ENCODE results near the gene DUOXA2.

DNA sequence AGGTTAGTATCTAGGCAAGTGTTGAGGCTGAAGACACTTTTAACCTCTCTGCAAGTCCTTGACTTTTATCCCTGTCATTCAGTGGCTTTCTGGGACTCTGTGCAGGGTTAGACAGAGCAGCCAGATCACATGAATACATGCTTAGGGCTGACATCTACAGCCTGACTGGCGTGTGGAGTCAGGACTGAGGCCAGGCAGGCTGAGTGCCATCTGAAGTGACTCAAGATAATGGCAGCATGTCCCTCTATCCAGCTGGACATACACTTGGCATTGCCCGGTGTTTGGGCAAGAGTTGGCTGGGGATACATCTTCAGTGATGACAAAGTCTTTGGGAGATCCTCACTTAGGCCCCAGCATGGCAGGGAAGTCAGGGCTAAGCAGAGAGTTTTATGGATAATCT is 22.6 kb upstream of the DUOXA2 start:
- TF ChIP-seq, protein P1, sequence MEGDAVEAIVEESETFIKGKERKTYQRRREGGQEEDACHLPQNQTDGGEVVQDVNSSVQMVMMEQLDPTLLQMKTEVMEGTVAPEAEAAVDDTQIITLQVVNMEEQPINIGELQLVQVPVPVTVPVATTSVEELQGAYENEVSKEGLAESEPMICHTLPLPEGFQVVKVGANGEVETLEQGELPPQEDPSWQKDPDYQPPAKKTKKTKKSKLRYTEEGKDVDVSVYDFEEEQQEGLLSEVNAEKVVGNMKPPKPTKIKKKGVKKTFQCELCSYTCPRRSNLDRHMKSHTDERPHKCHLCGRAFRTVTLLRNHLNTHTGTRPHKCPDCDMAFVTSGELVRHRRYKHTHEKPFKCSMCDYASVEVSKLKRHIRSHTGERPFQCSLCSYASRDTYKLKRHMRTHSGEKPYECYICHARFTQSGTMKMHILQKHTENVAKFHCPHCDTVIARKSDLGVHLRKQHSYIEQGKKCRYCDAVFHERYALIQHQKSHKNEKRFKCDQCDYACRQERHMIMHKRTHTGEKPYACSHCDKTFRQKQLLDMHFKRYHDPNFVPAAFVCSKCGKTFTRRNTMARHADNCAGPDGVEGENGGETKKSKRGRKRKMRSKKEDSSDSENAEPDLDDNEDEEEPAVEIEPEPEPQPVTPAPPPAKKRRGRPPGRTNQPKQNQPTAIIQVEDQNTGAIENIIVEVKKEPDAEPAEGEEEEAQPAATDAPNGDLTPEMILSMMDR (IDR thresholded peaks at IDR 0.05): no peak
- TF ChIP-seq POLR2AphosphoS5 (IDR thresholded peaks at IDR 0.05; ENCODE audit: low read depth, low read length): no peak

Measured in Panc1 (cell line).